ENCODE measurements around the gene RPS6KA2.

DNA sequence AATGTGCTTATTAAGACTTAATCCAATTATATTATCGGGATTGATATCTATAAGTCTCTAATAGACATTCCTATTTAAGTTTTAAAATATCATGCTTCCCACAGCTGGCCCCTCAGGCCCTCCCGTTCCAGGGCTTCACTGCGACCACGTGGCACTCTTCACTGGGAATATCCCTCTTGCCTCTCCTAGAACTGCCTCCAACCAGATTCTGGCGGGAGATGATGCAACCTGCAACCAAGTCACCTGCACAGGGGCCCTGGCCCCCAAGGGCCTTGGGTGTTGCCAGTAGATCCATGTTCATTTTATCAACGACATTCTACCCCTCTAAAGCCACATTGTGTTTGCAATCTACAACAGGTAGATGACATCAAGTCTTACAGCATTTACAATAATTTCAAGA, 22.1 kb downstream of the RPS6KA2 start:
- TF ChIP-seq POLR2AphosphoS5 (IDR thresholded peaks at IDR 0.05; ENCODE audit: borderline replicate concordance, low read depth, low read length) (no peak), EZH2 (IDR thresholded peaks at IDR 0.05) (no peak), FOXP2 (optimal IDR thresholded peaks at IDR 0.05; ENCODE audit: control extremely low read depth, extremely low read length, insufficient read depth) (no peak)

Measured in SK-N-MC (cell line).